C4-2B (cell line): ENCODE results near the gene EFNA5.

Source experiments
- CTCF ChIP-seq: fragments of 450-650 bp; conservative IDR thresholded peaks from 2 replicates; pipeline ENCODE4 v1.5.1; 2017; ENCODE audit warnings: mild to moderate bottlenecking
- ZFX ChIP-seq: fragments of 450-650 bp; IDR thresholded peaks from 2 replicates; pipeline ENCODE4 v1.6.1; 2017

GRCh38 chr5:107576155-107576554 lies 94.6 kb downstream of the EFNA5 start:
- TF ChIP-seq CTCF (no peak), ZFX (no peak)
